ENCODE results near the gene EPHA8. TPM values are rescaled to one million over a fixed set of nuclear protein-coding genes. Genes with fewer than 3 reads are reported as not detected.
A peak's percentile ranks its signal among the peaks of the same experiment; 100 is the strongest.

EPHA8 gene
- polyA plus RNA-seq, 6 donors from 2014 or later = not detected

DNA sequence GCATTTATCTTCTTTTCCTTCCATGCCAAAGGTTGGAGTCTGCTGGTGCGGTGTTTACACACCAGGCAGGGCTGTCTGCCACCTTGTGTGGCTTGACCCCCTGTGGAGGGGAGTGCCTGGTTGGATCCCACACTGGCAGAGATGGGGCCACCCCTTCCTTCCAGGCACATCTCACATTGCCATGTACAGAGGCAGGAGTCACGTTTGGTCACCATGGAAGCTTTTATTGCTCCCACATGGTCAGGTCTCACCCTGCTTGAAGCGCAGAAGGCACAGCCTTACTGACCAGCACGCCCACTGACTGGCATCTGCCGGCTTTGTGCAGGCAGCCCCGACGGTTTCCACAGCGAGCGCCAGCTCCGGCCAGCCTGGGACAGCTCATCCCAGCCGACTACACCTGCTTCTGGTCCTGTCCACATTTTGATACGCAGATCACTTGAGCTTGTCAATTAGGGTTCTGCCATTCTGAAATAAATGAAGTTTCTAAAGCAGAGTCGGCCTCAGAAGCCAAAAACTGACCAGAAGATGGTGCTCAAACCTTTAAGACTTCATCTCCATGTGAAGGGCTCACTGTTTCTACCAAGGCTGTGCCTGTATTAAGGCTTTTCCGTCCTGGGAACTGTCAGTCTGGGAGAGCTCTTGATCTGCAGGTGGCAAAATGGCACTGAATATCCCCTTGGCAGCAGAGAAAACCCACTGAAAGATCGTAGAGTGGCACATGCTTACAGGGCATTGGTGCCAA is 35.6 kb upstream of the EPHA8 start:
- Mint-ChIP-seq H3K4me3 (no peak overlapping the region), H3K27ac (peak overlapping the region in 1 of 6 donors; percentile 40), H3K9me3 (no peaks in the 10 kb centered on the region), H3K4me1 (no peaks in the 10 kb centered on the region), H3K27me3 (no peaks in the 10 kb centered on the region), H3K36me3 (peaks cover 16 to 36% of the 10 kb centered on the region in 2 donors)
- ATAC-seq (ENCODE audit: low read depth in 2 of 2) (no peak), DNase-seq (no peak)

DNA sequence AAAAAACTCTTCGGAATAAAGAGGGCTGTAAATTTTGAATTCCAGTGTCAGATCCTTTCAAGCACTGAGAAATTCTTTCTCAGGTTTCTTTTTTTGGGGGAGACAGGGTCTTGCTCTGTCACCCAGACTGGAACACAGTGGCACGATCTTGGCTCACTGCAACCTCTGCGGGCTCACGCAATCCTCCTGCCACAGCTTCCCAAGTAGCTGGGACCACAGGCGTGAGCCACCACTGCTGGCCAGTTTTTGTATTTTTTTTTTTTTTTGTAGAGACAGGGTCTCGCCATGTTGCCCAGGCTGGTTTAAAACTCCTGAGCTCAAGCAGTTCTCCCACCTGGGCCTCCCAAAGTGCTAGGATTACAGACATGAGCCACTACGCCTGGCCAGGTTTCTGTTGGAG is 34.8 kb upstream of the EPHA8 start:
- Mint-ChIP-seq H3K27ac (peak overlapping the region in 1 of 6 donors; percentile 29), H3K4me3 (no peak overlapping the region), H3K9me3 (no peaks in the 10 kb centered on the region), H3K4me1 (no peaks in the 10 kb centered on the region), H3K27me3 (no peaks in the 10 kb centered on the region), H3K36me3 (peaks cover 12 to 33% of the 10 kb centered on the region in 2 donors)
- no peak for DNase-seq
- ATAC-seq (ENCODE audit: low read depth in 2 of 2) = no peak

DNA sequence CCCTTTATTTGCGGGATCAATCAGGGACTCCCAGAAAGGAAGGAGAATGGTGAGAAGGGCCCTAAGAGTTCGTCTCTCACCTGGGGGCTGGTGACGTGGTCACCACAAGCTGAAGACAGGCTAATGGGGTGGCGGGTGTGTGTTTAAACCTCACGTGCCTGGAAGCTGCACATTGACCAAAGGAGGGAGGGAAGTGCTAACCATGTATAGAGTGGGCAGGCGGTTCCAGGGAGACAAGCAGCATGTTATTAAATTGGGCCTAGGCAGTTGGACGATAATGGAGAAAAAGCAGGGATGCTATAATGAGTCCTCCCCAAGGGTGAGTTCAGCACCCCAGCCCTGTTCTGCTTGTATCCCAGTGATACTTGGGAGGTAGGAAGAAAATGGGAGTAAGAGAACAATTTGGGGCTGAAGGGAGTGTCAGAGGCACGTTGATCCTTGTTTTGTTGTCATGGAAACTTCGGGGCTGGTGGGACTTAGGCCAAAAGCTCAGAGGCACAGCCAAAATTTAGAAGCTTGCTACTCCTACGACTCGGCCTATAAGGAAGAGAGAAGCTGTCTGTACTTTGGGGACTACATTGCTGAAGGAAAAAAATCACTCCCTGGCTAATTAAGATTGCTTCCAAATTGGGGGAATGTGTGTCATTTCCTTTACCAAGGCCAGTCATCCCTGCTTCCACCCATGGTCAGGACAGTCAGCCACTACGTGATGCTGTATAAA is 33.2 kb upstream of the EPHA8 start:
- no peaks in the 10 kb centered on the region for H3K4me1 Mint-ChIP-seq
- peaks cover 10 to 24% of the 10 kb centered on the region in 2 donors for H3K36me3 Mint-ChIP-seq
- H3K27me3 Mint-ChIP-seq = no peaks in the 10 kb centered on the region
- H3K4me3 Mint-ChIP-seq = no peak overlapping the region
- H3K27ac Mint-ChIP-seq = peak overlapping the region in 1 of 6 donors; percentile 8
- no peaks in the 10 kb centered on the region for H3K9me3 Mint-ChIP-seq
- DNase-seq (no peak), ATAC-seq (ENCODE audit: low read depth in 2 of 2) (no peak)

DNA sequence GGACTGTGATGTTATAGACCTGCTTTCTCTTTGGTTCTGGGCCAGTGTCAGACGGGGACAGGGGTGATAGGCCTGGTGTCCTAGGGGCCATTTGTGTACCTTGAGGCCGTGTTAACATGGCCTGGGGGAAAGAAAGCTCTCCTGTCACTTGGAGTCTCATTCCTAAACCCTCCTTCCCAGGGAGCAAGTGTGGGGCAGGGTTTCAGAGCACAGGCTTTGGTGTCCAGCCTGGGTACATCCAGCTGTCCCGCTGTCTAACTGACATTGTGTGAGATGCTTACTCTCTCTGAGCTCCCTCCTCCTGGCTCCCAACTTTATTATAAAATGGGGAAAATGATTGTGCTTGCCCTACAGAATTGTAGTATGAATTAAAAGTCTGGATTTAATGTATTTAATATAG is 32.6 kb upstream of the EPHA8 start:
- Mint-ChIP-seq H3K4me1 (no peaks in the 10 kb centered on the region), H3K27ac (peak overlapping the region in 1 of 6 donors; percentile 54), H3K9me3 (no peaks in the 10 kb centered on the region), H3K27me3 (no peaks in the 10 kb centered on the region), H3K36me3 (peaks cover 5 to 24% of the 10 kb centered on the region in 2 donors), H3K4me3 (no peak overlapping the region)
- DNase-seq = no peak
- no peak for ATAC-seq (ENCODE audit: low read depth in 2 of 2)

DNA sequence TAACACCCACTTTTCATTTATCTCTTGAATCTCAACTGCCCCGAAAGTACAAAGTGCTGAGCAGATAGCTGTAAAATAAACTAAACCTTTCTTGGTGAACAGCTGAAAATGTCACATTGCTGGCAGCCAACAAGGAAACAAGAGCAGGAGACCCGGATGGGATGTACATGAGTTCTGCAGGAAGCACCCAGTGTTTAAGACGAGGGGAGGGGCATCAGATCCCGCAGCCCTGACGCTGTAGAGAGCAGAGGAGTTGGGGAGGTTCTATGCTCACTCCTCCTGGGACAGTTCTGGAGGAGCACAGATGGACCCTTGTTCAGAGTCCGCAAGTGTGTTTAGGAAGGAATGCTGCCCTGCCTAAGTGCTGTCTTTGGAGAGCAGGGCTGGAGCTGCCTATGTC is 32.0 kb upstream of the EPHA8 start:
- no peak for DNase-seq
- H3K27ac Mint-ChIP-seq = no peak overlapping the region
- no peak for ATAC-seq (ENCODE audit: low read depth in 2 of 2)
- H3K4me3 Mint-ChIP-seq = no peak overlapping the region
- H3K4me1 Mint-ChIP-seq = no peaks in the 10 kb centered on the region
- H3K36me3 Mint-ChIP-seq = peaks cover 11 to 24% of the 10 kb centered on the region in 2 donors
- no peaks in the 10 kb centered on the region for H3K9me3 Mint-ChIP-seq
- no peaks in the 10 kb centered on the region for H3K27me3 Mint-ChIP-seq

DNA sequence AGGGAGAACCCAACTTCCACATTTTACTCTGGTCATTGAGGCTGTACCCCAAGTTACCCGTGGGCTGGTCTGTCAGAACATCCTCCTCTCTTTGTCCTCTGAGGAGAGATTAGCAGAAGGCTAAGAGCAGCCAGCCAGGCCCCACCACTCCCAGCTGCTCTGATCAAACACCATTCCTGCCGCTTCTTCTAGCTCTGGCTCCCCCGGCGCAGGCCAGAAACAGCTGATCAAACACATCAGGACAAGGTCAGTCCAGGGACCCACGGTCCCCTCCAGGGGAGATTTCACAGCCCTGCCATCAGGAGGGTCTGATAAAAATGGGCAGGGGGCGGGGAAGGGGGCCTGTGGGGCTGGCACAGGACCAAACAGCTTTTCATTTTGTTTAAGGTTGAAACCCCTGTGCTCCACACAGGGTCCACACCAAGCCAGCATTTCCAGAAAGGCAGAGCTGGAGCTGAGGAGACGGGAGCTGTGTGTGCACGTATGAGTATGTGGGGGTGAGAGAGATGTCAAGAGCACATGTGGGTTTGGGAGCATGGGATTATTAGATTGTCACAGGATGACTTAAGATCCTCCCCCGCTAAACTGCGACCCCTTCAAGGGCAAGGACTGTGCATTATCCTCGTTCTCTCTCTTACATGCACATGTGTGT is 29.9 kb upstream of the EPHA8 start:
- ATAC-seq (ENCODE audit: low read depth in 2 of 2) = no peak
- H3K36me3 Mint-ChIP-seq = peaks cover 14 to 24% of the 10 kb centered on the region in 2 donors

DNA sequence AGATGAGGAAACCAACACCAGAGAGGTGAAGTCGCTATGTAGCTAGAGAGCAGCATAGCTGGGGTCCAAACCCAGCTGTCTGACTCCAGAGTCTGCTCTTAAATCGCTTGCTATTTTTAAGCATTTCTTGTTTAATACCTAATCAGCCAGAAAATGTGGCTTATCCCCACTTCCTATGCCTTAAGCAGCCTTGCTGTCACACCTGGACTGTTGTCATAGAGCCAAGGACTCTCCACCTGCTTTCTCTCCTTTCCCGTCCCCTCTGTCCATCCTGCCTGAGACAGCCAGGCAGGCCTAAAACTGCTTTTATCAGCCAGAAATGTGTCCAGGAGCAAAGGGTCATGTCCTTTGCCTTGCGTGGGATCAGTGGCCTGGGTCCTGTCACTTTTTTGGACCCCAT is 28.3 kb upstream of the EPHA8 start:
- Mint-ChIP-seq H3K27ac (peak overlapping the region in 1 of 6 donors; percentile 28), H3K4me1 (peaks cover 6 to 18% (median 11%) of the 10 kb centered on the region in 3 donors), H3K36me3 (peaks cover 13 to 14% of the 10 kb centered on the region in 2 donors), H3K9me3 (no peaks in the 10 kb centered on the region), H3K4me3 (no peak overlapping the region), H3K27me3 (no peaks in the 10 kb centered on the region)
- DNase-seq = no peak
- no peak for ATAC-seq (ENCODE audit: low read depth in 2 of 2)

More for the DNA sequence above, 29.9 kb upstream of the EPHA8 start:
- no peak overlapping the region for H3K4me3 Mint-ChIP-seq
- H3K27me3 Mint-ChIP-seq = no peaks in the 10 kb centered on the region
- no peaks in the 10 kb centered on the region for H3K9me3 Mint-ChIP-seq
- no peak overlapping the region for H3K27ac Mint-ChIP-seq
- H3K4me1 Mint-ChIP-seq = peaks cover 0 to 5% (median 0%) of the 10 kb centered on the region in 3 donors
- DNase-seq = no peak

DNA sequence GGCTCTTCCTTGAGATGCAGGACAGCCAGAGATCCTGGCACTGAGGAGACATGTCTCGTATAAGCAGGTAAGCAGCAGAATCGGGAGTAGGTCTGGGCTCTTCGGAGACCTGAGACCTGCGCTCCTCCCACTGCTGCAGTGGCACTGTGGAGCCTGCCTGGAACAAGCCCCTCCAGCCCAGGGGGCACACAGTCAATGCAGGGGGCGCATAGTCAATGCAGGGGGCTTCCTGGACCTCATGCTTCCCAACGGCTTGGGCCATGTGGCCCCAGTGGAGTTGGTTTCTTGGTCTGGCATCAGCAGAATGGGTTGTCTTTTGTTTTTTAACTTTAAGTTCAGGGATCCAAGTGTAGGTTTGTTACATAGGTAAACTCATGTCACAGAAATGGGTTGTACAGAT is 27.9 kb upstream of the EPHA8 start:
- DNase-seq = no peak
- Mint-ChIP-seq H3K27me3 (no peaks in the 10 kb centered on the region), H3K4me3 (no peak overlapping the region), H3K27ac (no peak overlapping the region), H3K36me3 (peaks cover 9 to 14% of the 10 kb centered on the region in 2 donors), H3K4me1 (peaks cover 8 to 21% (median 15%) of the 10 kb centered on the region in 3 donors), H3K9me3 (no peaks in the 10 kb centered on the region)
- ATAC-seq (ENCODE audit: low read depth in 2 of 2) = no peak

DNA sequence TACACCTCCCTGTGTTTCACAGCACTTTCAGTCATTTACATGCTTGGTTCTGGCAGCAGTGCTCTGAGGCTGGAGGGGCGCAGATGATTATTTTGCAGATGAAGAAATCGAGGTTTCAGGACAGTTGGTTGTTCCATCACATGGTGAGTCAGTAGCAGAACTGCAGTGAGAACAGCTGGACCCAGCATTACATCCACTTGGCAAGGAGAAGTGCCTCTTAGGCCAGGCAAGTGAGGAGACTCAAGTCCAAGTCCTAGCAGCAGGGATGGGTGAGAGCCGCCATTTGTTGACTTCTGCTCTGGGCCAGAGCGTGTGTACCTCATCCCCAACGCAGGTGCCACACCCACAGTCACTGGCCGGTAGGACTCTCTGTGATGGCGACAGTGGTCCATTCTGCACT is 26.8 kb upstream of the EPHA8 start:
- Mint-ChIP-seq H3K27me3 (no peaks in the 10 kb centered on the region), H3K27ac (no peak overlapping the region), H3K4me1 (peaks cover 10 to 21% (median 19%) of the 10 kb centered on the region in 3 donors), H3K9me3 (no peaks in the 10 kb centered on the region), H3K4me3 (no peak overlapping the region), H3K36me3 (peaks cover 7 to 14% of the 10 kb centered on the region in 2 donors)
- ATAC-seq (ENCODE audit: low read depth in 2 of 2) (no peak), DNase-seq (no peak)

DNA sequence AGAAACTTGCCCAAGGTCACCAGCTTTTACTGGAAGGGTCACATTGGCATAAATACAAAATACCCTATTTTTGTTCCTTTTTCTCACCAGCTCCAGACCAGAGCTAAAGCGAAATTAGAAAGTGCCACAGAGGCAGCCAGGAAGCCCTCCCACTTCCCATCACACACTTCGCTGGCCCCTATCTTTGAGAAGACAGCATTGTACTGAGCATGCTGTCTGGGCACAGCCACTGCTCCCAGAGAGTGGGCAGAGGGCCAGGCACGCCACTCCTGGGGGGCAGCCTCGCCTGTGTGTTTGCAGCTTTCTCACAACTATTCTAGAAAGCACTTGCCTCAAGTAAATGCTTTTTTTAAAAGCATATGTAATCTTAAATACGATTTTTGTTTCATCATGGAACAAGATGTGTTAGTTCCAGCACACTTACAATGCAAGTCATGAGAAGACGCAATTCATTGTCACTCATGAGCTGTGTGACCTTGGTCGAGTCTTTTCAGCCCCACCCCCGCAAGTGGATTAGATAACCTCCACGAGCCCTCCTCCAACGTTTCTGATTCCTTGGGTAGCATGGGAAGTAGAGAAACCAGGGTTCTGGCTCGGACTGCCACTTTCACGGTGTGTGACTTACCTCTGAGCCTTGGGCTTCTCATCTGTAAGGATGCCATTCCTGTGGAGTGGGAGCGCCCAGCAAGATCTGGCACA is 25.7 kb upstream of the EPHA8 start:
- Mint-ChIP-seq H3K4me3 (no peak overlapping the region), H3K4me1 (peaks cover 10 to 21% (median 19%) of the 10 kb centered on the region in 3 donors), H3K9me3 (no peaks in the 10 kb centered on the region), H3K27me3 (no peaks in the 10 kb centered on the region), H3K36me3 (peaks cover 0 to 14% of the 10 kb centered on the region in 2 donors), H3K27ac (peak overlapping the region in 1 of 6 donors; percentile 79)
- ATAC-seq (ENCODE audit: low read depth in 2 of 2) (no peak), DNase-seq (no peak)

DNA sequence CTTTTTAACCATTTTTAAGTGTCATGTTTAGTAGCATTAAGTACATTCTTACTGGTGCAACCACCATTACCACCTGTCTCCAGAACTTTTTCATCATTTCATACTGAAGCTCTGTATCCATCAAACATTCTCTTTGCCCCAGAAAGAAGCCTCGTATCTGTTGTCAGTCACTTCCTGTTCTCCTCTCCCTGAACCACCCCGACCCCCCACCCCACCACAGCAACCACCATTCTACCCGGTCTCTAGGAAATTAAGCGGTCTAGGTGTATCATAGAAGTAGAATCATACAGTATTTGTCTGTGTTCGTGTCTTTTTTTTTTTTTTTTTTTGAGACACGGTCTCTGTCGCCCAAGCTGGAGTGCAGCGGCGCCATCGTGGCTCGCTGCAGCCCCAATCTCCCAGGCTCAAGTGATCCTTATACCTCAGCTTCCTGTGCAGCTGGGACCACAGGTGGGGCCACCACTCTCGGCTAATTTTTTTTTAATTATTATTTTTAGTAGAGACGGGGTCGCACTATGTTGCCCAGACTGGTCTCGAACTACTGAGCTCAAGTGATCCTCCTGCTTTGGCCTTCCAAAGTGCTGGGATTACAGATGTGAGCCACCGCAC is 23.7 kb upstream of the EPHA8 start:
- Mint-ChIP-seq H3K27me3 (no peaks in the 10 kb centered on the region), H3K36me3 (peaks cover 0 to 9% of the 10 kb centered on the region in 2 donors), H3K4me3 (peak overlapping the region in 3 of 8 donors; percentile 17 to 71 (median 32)), H3K27ac (peak overlapping the region in 4 of 6 donors; percentile 2 to 73 (median 56)), H3K9me3 (no peaks in the 10 kb centered on the region), H3K4me1 (peaks cover 10 to 21% (median 19%) of the 10 kb centered on the region in 3 donors)
- DNase-seq (no peak), ATAC-seq (ENCODE audit: low read depth in 2 of 2) (no peak)

DNA sequence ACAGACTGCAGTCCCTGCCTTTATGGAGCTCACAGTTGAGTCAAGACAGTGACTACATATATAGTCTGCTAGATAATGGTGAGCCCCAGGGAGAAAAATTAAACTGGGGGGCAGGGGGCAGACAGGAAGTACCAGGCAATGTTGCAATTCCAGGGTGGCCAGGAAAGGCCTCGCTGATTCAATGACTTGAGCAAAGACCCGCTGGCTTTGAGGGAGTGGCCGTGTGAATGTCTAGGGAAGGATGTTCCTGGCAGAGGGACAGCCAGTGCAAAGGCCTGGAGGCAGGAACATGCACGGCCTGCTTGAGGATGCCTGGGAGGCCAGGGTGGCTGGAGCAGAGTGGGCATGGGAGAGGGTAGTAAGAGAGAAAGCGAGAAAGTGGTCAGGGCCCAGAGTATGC is 23.0 kb upstream of the EPHA8 start:
- Mint-ChIP-seq H3K9me3 (no peaks in the 10 kb centered on the region), H3K27ac (peak overlapping the region in 2 of 6 donors; percentile 2 to 59), H3K36me3 (peaks cover 0 to 9% of the 10 kb centered on the region in 2 donors), H3K27me3 (no peaks in the 10 kb centered on the region), H3K4me3 (no peak overlapping the region), H3K4me1 (peaks cover 10 to 21% (median 19%) of the 10 kb centered on the region in 3 donors)
- DNase-seq = no peak
- no peak for ATAC-seq (ENCODE audit: low read depth in 2 of 2)

DNA sequence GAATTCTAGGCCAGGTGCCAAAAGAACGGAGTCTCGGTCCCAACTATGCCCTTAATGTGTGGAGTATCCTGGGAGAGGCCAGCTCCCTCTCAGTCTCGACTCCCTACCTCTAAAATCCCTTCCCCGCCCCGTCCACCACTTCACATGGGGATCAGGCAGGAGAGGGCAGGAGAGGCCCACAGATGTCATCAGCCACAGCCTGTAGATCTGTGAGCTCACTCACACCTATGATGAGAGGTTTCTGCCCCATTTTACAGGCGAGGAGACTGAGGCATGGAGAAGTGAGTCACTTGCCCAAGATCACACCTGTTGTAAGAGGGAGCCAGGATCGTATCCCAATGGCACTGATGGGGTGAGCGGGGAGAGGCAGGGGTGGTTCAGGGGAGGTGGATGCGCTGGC is 20.4 kb upstream of the EPHA8 start:
- no peak for ATAC-seq (ENCODE audit: low read depth in 2 of 2)
- no peaks in the 10 kb centered on the region for H3K9me3 Mint-ChIP-seq
- H3K4me1 Mint-ChIP-seq = peaks cover 10 to 22% (median 20%) of the 10 kb centered on the region in 3 donors
- H3K4me3 Mint-ChIP-seq = no peak overlapping the region
- no peak overlapping the region for H3K27ac Mint-ChIP-seq
- DNase-seq = no peak
- peaks cover 6 to 22% (median 16%) of the 10 kb centered on the region in 3 donors for H3K27me3 Mint-ChIP-seq
- H3K36me3 Mint-ChIP-seq = no peaks in the 10 kb centered on the region
